GM18517 (cell line): ENCODE results near the gene MAML3.

Experiments used
- ATAC-seq: cut with Tn5 transposase; IDR thresholded peaks from one replicate; pipeline ENCODE4 v1.9.1; 2021; ENCODE audit warnings: mild to moderate bottlenecking, moderate library complexity; ENCODE audit not compliant: unreplicated experiment

The MAML3 gene

DNA sequence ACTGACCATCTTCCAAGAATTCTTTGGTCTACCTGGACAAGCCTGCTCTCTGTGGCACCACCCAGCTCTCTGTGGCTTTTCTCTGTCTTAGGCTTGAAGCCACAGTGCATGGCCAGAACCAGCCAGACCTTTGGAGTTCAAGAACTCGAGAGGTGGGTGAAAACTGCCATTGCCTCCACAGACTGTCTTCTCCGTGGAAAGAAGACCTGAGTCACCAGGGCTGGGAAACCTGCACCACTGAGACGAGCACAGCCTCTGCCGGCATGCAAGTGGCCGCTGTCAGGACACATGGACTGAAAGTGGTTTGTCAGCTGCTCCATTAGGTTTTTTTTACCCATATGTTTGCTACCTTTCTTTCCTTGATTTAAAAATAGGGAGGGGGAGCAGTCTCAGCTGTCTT lies 413.9 kb downstream of the MAML3 start:
- ATAC-seq = no peak

DNA sequence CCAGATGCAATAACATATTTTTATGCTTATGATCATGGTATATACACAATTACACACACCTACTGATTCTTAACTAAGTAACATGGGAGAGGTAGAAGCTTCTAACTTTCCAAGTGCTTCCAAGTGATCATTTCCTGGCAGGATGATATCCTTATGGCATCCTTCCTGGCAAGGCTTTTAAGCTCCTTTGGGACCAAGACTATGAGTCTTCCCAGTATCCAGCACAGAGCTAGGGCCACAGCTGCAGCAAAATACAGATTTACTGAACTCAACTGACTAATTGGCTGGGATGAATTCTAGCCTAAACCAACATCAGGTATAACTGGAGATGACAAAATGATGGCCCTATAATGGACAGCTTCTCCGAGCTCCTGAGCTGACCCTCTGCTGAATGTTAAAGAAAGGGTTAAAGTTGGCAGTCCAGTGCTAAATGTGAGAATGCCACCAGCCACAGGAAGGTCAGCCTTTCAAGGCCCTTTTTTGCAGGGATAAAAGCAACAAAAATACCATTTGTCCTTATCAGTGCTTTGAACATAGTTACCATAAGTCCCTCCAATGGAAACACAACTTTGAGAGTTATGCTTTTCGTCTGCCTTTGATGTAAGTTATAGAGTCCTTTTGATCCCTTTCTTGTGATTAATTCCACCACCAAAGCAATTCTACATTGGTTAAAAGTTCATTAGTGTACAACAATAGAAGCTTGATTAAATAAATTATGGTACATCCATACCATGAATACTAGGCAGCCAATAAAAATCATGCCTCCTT lies 415.0 kb downstream of the MAML3 start:
- ATAC-seq = no peak

DNA sequence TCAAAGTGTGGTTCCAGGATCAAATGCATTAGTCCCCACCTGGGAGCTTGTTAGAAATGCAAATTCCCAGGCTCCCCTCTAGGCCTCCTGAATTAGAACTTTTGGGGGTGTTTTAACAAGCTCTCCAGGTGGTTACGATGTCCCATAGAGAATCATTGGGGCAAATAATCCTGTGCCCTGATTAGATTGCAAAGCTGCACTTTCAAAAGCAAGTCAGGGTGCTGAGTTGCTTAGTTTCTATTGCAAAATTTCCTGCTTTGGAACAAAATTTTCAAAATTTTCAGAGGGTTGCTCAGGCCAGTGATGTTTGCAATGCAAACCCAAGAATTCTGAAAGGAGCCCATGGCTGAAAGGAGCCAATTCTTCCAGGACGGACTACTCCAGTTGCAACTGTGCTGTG lies 417.3 kb downstream of the MAML3 start:
- no peak for ATAC-seq

- ATAC-seq = no peak
Observed at GRCh38 chr4:139736274-139736660, 417.7 kb downstream of the MAML3 start.

DNA sequence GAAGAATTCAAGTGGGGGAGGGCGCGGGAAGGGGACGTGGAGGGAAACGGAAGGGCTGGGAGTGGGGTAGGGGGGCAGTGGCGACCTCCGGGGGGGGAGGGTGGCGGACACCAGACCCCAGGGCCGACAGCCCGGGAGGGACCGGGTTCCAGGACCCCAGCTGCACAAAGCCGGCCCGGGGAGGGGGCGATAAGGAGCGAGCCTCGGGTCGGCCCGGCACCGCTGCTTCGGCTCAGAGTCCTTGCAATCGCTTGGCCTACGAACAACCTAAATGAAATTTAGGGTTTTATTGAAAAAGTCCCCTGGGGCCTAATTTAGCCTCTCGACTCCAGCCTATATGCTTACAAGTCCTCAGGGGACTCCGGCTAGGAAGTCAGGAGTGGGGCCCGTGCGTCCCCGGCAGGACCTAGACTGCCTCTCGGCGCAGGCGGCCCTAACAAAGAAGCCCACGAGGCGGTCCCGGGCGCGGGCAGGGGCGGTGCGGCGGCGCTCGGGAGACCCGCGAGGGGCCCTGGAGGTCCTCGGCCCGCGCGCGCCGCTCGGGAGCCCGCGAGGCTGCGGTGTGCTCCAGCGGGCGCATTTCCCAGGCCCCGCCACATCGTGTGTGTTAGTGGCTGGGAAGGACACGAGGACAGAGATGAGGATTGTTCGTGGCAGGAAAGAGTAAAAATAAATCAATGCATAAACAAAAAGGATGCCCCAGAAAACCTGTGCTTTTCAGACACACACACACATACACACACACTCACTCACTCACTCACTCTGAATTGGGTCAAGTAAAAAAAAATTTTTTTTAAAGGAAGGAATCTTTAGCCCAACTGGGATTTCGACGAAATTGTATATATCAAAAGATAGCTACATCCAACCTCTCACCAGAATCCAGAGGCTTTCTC lies 418.4 kb downstream of the MAML3 start:
- ATAC-seq = no peak

- no peak for ATAC-seq
Observed at GRCh38 chr4:139734875-139735380, 419.1 kb downstream of the MAML3 start.

DNA sequence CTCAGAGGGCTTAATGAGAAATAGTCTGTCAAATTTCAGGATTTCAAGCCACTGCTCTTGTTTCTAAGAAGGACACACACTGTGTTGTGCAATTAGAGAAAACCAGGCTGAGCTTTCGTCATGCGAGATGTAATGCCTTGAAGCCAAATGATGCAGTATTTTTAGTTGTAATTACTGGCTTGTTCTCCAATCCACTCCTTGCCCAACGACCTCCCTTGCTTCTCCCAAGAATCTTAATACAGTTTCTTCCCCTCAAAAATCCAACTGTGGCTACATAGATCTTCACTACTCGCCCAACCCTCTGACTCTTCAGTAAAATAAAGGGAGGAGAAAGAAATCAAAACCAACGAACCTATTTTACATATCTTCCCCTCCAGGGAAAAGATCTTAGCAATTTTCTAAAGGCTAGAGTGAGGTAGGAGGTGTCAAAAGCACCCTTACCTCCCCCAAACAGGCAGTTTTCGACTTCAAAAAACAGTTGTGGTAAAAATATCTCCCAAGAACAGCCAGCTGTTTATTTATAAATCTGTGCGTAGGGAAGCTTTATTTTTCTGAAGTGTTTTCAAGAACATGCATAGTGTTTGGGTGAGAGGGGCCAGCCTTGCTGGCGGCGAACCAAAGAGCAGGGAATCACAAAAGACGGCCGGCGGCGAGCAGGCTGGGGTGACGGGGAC lies 419.6 kb downstream of the MAML3 start:
- ATAC-seq = no peak

DNA sequence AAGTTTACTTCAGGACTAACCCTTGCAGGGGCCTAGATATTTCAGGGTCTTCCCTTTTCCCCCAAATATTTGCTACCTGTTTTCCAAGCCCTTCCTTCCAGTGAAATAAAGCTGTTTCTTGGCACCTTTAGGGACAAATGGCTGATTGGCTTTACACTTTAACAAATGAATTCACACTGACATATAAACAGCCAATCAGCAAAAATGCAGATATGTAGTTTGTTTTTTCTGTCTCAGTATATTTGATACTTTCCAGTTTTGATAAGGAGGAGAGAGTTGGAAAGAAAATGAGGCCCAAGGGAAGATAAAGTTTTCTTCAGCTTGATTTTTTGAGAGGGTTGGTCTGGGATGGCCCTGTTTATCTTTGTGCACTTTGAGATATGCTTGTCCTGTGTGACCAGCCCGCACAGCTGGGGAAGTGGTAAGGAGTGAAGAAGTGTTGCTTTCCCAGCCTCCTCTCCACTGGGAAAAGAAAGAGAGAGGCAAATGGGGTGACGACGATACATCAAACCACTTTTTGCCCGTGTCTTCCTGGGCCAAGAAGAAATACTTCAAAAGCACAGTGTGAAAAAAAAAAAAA lies 420.9 kb downstream of the MAML3 start:
- no peak for ATAC-seq

- ATAC-seq = no peak
Observed at GRCh38 chr4:139728840-139729239, 425.1 kb downstream of the MAML3 start.

GRCh38 chr4:139728146-139728545 lies 425.8 kb downstream of the MAML3 start:
- ATAC-seq = no peak

GRCh38 chr4:139726615-139727014 lies 427.4 kb downstream of the MAML3 start:
- no peak for ATAC-seq

DNA sequence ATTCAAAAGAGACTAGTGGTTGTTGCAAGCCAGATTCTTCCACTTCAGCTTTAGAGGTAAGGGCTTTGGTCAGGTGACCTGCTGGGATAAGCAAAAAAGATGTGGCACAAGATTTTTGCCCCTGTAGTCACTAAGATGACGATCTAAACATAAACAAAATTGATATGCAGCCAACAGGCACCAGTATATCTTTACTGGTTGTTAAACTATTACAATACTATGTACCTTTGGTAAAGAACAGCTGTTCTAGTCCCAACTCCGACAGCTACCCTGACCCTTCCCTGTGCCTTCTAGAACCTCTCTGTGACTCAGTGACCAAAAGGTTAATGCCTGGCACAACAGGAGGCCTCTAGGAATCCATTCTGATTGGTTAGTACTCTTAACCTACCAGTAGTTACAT lies 428.7 kb downstream of the MAML3 start:
- ATAC-seq = no peak

DNA sequence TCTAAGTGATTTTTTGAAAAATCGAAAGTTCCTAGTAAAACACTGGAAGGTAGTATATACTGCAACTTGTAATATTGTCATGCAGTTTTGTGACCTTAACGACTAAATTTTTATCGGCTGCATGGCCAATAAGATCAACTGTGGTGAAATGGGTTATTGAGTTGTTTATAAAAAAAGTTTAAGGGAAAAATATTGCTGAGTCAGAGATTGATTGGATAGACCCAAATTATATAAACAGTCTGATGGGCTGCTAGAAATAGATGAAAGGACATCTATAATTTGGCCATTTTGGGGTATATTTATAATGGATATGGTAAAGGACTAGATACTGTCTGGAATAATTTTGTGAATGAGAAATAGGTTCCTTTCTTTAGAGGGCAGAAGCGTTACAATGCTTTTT lies 432.2 kb downstream of the MAML3 start:
- no peak for ATAC-seq

DNA sequence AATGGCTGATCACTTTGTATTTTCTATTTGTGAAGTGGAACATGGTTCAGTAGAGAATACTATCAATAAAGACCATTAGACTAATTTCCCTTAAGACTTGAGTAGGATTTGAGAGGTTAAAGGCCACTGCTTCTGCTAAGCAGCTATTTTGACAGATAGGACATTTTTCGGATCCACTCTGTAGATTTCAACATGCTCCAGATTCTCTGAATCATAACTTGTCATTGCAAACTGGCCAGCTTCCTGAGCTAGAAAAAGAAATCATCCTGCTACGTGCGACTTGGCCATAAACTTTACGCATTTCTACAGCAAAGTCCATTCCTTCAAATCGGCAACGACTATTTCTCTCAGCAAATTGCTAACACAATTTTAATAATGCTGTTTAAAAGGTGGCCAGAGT lies 433.2 kb downstream of the MAML3 start:
- ATAC-seq = no peak

DNA sequence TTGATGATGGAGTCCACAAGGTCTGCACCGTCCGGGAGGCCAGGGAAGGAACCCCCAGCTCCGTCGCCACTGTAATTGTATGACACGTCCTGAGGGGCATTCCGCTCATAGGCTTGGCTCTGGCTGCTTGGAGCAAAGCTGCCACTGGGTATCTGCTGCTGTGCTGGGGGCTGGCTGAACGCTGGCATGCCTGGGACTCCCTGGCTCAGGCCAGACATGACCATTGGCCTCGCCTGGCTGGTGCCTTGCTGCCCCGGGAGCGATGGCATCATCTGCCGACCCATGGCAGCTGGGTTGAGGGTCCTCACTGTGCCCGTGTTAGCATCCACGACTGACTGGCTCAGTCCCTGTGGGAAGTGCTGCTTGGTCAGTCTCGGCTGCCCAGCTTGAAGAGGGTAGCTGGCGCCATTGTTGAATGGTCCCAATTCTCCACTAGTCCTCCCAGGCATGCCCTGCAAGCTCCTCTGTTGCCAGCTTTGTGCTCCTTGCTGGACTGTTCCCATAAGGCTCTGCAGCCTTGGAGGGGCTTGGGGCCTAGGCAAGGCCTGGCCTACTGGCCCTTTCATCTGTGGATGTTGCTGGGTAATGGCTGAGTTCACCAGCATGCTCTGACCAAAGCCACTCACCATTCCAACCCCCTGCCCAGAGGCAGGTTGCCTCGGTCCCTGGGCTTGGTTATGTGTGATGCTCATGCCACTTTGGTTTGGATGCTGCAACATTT lies 434.4 kb downstream of the MAML3 start:
- ATAC-seq = no peak

- ATAC-seq = no peak
Observed at GRCh38 chr4:139718833-139719232, 435.2 kb downstream of the MAML3 start.

- ATAC-seq = no peak
Observed at GRCh38 chr4:139718358-139718757, 435.6 kb downstream of the MAML3 start.

- no peak for ATAC-seq
Observed at GRCh38 chr4:139715746-139716391, 438.1 kb downstream of the MAML3 start.

DNA sequence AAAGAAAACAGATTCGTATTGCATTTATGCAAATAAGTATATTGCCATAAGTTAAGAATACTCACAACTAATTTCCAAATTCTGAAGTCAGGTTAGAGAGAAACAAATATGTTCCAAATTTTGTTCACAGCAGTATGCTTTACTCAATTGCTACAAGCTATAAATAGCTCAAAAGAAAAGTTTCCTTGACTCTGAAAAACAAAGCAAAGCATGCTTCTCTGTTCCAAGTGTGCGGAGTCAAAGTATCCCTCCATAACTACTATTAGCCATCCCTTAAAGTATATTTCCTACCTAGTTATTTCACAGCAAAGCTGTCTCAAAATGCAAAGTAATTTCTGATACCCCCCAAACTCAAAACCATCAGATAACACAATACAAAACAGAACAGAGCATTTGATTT lies 441.1 kb downstream of the MAML3 start:
- ATAC-seq = no peak

DNA sequence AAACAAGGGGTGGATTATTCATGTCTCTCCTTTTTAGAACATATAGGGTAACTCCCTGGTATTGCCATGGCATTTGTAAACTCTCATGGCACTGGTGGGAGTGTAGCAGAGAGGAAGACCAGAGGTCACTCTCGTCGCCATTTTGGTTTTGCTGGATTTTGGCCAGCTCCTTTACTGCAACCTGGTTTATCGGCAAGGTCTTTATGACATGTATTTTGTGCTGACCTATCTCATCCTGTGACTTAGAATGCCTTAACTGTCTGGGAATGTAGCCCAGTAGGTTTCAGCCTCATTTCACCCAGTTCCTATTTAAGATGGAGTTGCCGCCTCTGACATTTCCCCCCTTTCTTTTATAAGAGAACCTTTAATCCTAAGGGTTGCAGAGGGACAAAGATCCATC lies 442.5 kb downstream of the MAML3 start:
- no peak for ATAC-seq
